Adrenal gland (tissue), 12 donors: Measurements from ENCODE around the gene PCSK1N. TPM values are rescaled to one million over a fixed set of nuclear protein-coding genes. Genes with fewer than 3 reads are reported as not detected.
"Not testable (repeated sequence)": the region's sequence is repeated elsewhere in the genome, so short reads cannot be mapped to it uniquely, and the experiment has no call there.

Experiments used
- DNase-seq, 7 donors: peaks; one replicate each; pipeline ENCODE4 v3.0.0-alpha.2; 2019 to 2020
- H3K27ac ChIP-seq, 5 donors: fragments of 200-600 bp; sonication (generic) in 4 of 5; 1 replicate in 3 of 5; 2 replicates in 2 of 5; pipeline versions ENCODE4 v1.5.1 to v1.8.0; 2016 to 2020; ENCODE audit warnings: mild to moderate bottlenecking in 1 of 5
- H3K27me3 ChIP-seq: fragments of 200-600 bp; 2 replicates; pipeline ENCODE4 v1.8.0; 2021
- H3K36me3 ChIP-seq, 2 donors: fragments of 200-600 bp; replicated peaks in 1 of 2; 1 replicate in 1 of 2; 2 replicates in 1 of 2; pipeline versions ENCODE4 v1.5.1 to v1.8.0; 2018 to 2022
- H3K4me1 ChIP-seq, 2 donors: fragments of 200-600 bp; replicated peaks in 1 of 2; 1 replicate in 1 of 2; 2 replicates in 1 of 2; pipeline versions ENCODE4 v1.5.1 to v1.8.0; 2018 to 2021
- H3K4me3 ChIP-seq, 4 donors: fragments of 200-600 bp; sonication (generic) in 3 of 4; one replicate each; pipeline ENCODE4 v1.5.1; 2016 to 2018
- H3K9me3 ChIP-seq, 3 donors: fragments of 200-600 bp; sonication (generic) in 1 of 3; replicated peaks in 1 of 3; 1 replicate in 2 of 3; 2 replicates in 1 of 3; pipeline versions ENCODE4 v1.5.1 to v1.8.0; 2016 to 2021
- POLR2A ChIP-seq, 2 donors: fragments of 450-650 bp; IDR thresholded peaks; one replicate each; pipeline ENCODE4 v1.6.1; 2017; ENCODE audit warnings: antibody characterized with exemption in 2 of 2, mild to moderate bottlenecking in 2 of 2, moderate library complexity in 1 of 2
- WGBS, 4 donors: extraction: QIAGEN DNeasy Blood & Tissue Kit in 2 of 4; methylation state at CpG; one replicate each; pipeline versions ENCODE4 v1.1.5 to v1.1.7; 2013 to 2017; 5-methylcytosine and 5-hydroxymethylcytosine counted together
- intact Hi-C, 2 donors: fragments of 100-400 bp; cut with DNase I; formaldehyde crosslinking; loops; one replicate each; pipeline versions ENCODE4 v1.14.1 to v1.15.0; 2022 to 2023
- polyA plus RNA-seq, 3 donors: library from polyadenylated mRNA; stranded (reverse); fragments of 200-250 nt in 2 of 3; fragments of 350-450 nt in 1 of 3; fragmentation: Illumina TruSeq in 1 of 3; extraction: RNeasy Lipid Tissue Mini Kit (QIAGEN cat#74804) in 1 of 3; gene quantifications; one replicate each; pipeline ENCODE4 v1.2.3, GENCODE V29; 2013 to 2014
- total RNA-seq, 9 donors: library from RNA; depleted of rRNA in 4 of 9; stranded (reverse); fragments of >200 nt in 4 of 9; fragments of 120-200 nt in 1 of 9; fragmentation: NEBNext Ultra II Directional in 1 of 9; extraction: Animal tissue kit (Norgen Biotek cat#: 25700) in 1 of 9; gene quantifications; one replicate each; pipeline versions ENCODE4 v1.1.0 to v1.2.4, GENCODE V29; 2013 to 2023
- TF ChIP-seq, protein P1 (sequence below), 6 experiments: fragments of 450-650 bp in 4 of 6; fragments of 200-600 bp in 2 of 6; sonication (generic) in 1 of 6; IDR thresholded peaks; 1 replicate in 5 of 6; 2 replicates in 1 of 6; pipeline versions ENCODE4 v1.5.1 to v1.8.0; 2016 to 2021; ENCODE audit warnings: antibody characterized with exemption in 6 of 6, mild to moderate bottlenecking in 2 of 6, moderate library complexity in 1 of 6
- donor health status: healthy with polysubstance abuse.
- donor health status: Bipolar disorder and iron deficiency.
- donor health status: DM: yes; HTN: yes; CAD: no.
- donor health status: DM: no; HTN: no; CAD: no.
- donor health status: DM: no; HTN: no; CAD: no.
- donor health status: DM: yes; HTN: yes; CAD: no.

PCSK1N gene
- total and polyA plus RNA-seq, 12 donors: 0.24 to 297 (median 7.2) TPM

DNA sequence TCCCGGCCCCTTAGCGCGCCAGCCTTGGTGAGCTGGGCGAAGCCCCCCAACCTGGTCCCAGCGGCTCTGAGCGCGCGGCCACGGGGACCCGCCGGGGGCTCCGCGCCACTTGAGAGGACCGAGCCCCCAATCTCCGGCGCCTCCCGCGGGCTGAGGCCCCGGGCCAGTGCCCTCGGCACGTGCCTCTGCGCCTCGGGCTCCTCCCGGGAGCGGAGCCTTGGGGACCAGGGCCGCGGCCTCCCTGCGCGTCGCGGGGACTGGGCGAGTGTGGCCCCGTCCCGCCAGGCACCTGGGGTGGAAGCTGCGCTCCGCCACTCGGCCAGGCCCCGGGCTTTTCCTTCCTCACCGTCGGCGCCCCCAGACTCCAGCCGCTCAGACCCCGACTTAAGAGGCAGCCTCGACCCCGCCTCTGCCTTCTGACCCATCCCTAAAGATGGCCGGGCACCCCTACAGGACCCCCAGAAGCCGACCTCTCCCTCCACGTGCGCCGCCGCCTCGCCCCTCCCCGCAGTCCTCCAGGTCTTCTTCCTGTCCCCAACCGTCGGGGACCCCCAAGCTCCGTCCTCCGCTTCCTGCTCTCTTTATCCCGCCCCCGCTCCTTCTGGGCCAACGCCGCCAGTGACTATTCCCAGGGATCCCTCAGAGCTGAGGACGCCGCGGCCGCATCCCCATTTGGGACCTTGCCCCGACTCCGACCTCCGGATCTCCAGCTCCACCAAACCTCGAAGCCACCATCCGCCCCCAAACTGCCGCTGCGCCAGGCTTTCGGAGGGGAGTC is 8.3 kb downstream of the PCSK1N start:
- 38 to 76% (median 51%) methylated on average over 28 to 67 of the region's 73 CpGs for WGBS, 4 donors
- Histone ChIP-seq H3K9me3 (no peaks in the 10 kb centered on the region), H3K36me3 (peaks cover 0 to 1% of the 10 kb centered on the region in 2 donors), H3K4me3 (no peak overlapping the region), H3K4me1 (no peaks in the 10 kb centered on the region), H3K27ac (no peak overlapping the region), H3K27me3 (peaks cover 32% of the 10 kb centered on the region)
- DNase-seq: no peak
- intact Hi-C loops: no loop called here
- TF ChIP-seq, protein P1, sequence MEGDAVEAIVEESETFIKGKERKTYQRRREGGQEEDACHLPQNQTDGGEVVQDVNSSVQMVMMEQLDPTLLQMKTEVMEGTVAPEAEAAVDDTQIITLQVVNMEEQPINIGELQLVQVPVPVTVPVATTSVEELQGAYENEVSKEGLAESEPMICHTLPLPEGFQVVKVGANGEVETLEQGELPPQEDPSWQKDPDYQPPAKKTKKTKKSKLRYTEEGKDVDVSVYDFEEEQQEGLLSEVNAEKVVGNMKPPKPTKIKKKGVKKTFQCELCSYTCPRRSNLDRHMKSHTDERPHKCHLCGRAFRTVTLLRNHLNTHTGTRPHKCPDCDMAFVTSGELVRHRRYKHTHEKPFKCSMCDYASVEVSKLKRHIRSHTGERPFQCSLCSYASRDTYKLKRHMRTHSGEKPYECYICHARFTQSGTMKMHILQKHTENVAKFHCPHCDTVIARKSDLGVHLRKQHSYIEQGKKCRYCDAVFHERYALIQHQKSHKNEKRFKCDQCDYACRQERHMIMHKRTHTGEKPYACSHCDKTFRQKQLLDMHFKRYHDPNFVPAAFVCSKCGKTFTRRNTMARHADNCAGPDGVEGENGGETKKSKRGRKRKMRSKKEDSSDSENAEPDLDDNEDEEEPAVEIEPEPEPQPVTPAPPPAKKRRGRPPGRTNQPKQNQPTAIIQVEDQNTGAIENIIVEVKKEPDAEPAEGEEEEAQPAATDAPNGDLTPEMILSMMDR (IDR thresholded peaks at IDR 0.05): no peak

DNA sequence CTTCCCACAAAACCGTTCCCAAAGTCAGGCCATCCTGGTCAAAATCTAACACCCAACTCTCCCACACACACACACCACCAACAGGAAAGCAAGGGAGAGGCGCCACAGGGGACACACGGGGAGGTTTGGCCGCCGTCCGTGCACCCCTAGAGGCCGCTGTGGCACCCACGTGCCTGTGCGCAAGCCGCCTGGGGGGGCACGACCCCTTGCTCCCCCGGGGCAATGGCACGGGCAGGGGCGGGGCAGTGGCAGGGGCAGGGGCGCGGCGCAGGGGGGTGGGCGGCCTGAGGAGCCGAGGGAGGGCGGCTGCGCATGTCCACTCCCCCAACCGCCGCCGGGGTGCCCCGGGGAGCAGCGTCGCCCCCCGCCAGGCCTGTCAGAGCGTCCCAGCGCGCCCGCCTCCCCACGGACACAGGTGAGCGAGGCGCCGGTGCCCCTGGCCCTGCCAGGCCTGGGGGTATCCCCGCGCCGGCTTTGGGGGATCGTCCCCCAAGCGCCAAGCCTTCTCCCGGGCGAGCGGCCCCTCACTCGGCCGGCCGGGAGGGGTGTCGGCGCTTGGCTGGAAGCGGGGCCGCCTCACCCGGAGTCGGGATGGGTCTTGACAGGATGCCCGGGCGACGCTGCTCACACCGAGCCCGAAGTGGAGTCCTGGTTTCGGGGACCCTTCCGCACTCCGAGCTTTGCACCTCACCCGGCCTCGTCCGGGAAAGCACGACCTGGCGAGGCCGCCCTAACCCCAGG is 9.1 kb downstream of the PCSK1N start, which contains the start of gene ERAS:
ERAS (plus strand) TSS at position 379 of the 741 bp plus-strand sequence. CDS start 2,611 bp downstream, outside the sequence.
- no peak for DNase-seq
- peaks cover 25% of the 10 kb centered on the region for H3K27me3 ChIP-seq
- intact Hi-C loops: no loop called here
- H3K9me3 ChIP-seq: no peaks in the 10 kb centered on the region
- peaks cover 0 to 3% of the 10 kb centered on the region in 2 donors for H3K36me3 ChIP-seq
- no peak within 1 kb of the TSS for H3K4me3 ChIP-seq
- TF ChIP-seq POLR2A (IDR thresholded peaks at IDR 0.05): no peak
- TF ChIP-seq, protein P1 (IDR thresholded peaks at IDR 0.05): no peak
- no peak within 1 kb of the TSS for H3K27ac ChIP-seq
- WGBS, 4 donors: 36 to 100% (median 64%) methylated on average over 1 to 61 of the region's 67 CpGs
- no peaks in the 10 kb centered on the region for H3K4me1 ChIP-seq

DNA sequence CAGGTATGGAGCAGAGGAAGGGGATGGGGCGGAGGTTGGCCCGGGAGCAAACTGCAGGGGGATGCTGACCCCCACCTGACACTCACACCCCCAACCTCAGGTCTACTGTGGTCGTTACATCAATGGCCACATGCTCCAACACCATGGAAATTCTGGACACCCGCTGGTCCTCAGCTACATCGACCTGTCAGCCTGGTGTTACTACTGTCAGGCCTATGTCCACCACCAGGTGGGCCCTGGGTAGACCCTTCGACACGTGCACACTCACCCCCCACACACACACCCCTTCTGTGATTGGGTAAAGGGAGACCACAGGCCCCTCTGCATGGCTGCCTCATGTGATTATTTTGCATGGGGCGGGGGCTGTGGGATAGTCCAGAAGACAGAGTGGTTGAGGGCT is 11.3 kb downstream of the PCSK1N start:
- H3K36me3 ChIP-seq: peaks cover 0 to 3% of the 10 kb centered on the region in 2 donors
- WGBS, 4 donors: 80 to 97% (median 84%) methylated on average over 1 to 8 of the region's 8 CpGs
- TF ChIP-seq, protein P1 (IDR thresholded peaks at IDR 0.05): no peak
- no peak for TF ChIP-seq POLR2A (IDR thresholded peaks at IDR 0.05)
- H3K4me3 ChIP-seq: no peak overlapping the region
- H3K9me3 ChIP-seq: no peaks in the 10 kb centered on the region
- H3K4me1 ChIP-seq: no peaks in the 10 kb centered on the region
- H3K27me3 ChIP-seq: peaks cover 11% of the 10 kb centered on the region
- H3K27ac ChIP-seq: no peak overlapping the region
- intact Hi-C loops: no loop called here
- no peak for DNase-seq

DNA sequence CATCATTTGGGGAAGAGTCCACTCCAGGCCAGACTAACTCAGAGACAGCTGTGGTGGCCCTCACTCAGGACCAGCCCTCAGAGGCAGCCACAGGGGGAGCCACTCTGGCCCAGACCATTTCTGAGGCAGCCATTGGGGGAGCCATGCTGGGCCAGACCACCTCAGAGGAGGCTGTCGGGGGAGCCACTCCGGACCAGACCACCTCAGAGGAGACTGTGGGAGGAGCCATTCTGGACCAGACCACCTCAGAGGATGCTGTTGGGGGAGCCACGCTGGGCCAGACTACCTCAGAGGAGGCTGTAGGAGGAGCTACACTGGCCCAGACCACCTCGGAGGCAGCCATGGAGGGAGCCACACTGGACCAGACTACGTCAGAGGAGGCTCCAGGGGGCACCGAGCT is 12.4 kb downstream of the PCSK1N start:
- no peak for TF ChIP-seq POLR2A (IDR thresholded peaks at IDR 0.05)
- TF ChIP-seq, protein P1 (IDR thresholded peaks at IDR 0.05): no peak
- H3K4me3 ChIP-seq: no peak overlapping the region
- no peak overlapping the region for H3K27ac ChIP-seq
- H3K27me3 ChIP-seq: peaks cover 10% of the 10 kb centered on the region
- 73 to 87% (median 85%) methylated on average over 3 to 6 of the region's 6 CpGs; no CpG with 5 or more reads in 1 of the 4 donors for WGBS, 4 donors
- H3K36me3 ChIP-seq: peaks cover 0 to 3% of the 10 kb centered on the region in 2 donors
- DNase-seq: no peak
- intact Hi-C loops: no loop called here
- H3K9me3 ChIP-seq: no peaks in the 10 kb centered on the region
- H3K4me1 ChIP-seq: no peaks in the 10 kb centered on the region

DNA sequence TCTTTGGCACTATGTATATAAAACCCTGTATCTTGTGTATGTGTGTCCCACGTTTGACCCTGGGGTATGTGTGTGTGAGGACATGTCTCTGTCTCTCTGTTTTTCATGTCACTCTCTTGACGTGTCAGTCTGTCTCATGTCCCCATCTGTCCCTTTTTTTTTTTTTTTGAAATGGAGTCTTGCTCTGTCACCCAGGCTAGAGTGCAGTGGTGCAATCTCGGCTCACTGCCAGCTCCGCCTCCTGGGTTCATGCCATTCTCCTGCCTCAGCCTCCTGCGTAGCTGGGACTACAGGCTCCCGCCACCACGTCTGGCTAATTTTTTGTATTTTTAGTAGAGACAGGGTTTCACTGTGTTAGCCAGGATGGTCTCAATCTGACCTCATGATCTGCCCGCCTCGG is 16.0 kb downstream of the PCSK1N start:
- DNase-seq, H3K36me3 ChIP-seq, H3K9me3 ChIP-seq, H3K4me1 ChIP-seq, intact Hi-C loops, H3K4me3 ChIP-seq, H3K27ac ChIP-seq, H3K27me3 ChIP-seq: not testable (repeated sequence)
- 83 to 91% (median 88%) methylated on average over 9 of the region's 9 CpGs for WGBS, 4 donors
